Motor neuron (in vitro differentiated cells): ENCODE measurements around the gene FGF14. TPM values are rescaled to one million over a fixed set of nuclear protein-coding genes. Genes with fewer than 3 reads are reported as not detected.

Experiments
- ATAC-seq, 8 experiments: fragments of 200-7000 bp; cut with Tn5 transposase; replicated peaks in 6 of 8; 2 replicates each; pipeline ENCODE4 v1.8.0; 2021; ENCODE audit warnings: mild to moderate bottlenecking in 8 of 8, moderate library complexity in 8 of 8
- H3K27ac ChIP-seq, 2 donors: fragments of 250-450 bp; sonication (Bioruptor Pico); 2 replicates each; pipeline ENCODE4 v1.9.0; 2021; ENCODE audit warnings: antibody characterized with exemption in 2 of 2, mild to moderate bottlenecking in 2 of 2, moderate library complexity in 1 of 2
- H3K4me1 ChIP-seq, 2 donors: fragments of 250-450 bp; sonication (Bioruptor Pico); replicated peaks in 1 of 2; 2 replicates each; pipeline ENCODE4 v1.6.1; 2021; ENCODE audit warnings: antibody characterized with exemption in 2 of 2, mild to moderate bottlenecking in 2 of 2, moderate library complexity in 1 of 2
- H3K4me3 ChIP-seq, 5 donors: fragments of 250-450 bp; sonication (Bioruptor Pico); 2 replicates each; pipeline ENCODE4 v1.9.0; 2021; ENCODE audit warnings: antibody characterized with exemption in 5 of 5, mild to moderate bottlenecking in 5 of 5, moderate library complexity in 4 of 5
- WGBS, 10 experiments: fragments of 450-650 bp; shearing (Covaris generic); methylation state at CpG; one replicate each; pipeline ENCODE4 v1.0.0; 2022; 5-methylcytosine and 5-hydroxymethylcytosine counted together
- in situ Hi-C, 9 experiments: fragments of 400-800 bp; cut with MboI; loops; one replicate each; pipeline ENCODE4 v1.15.0; 2021; ENCODE audit warnings: low sequenced_read_pairs in 9 of 9, low pct_unique_long_range_greater_than_20kb in 2 of 9; ENCODE audit not compliant: unreplicated experiment in 9 of 9
- total RNA-seq, 8 experiments: library from RNA; unstranded; fragments of 300-600 nt; gene quantifications; 2 replicates each; pipeline versions ENCODE4 v1.2.3 to v1.2.4, GENCODE V29; 2022

FGF14 gene
- total RNA-seq, 8 experiments from 2014 or later: 0.66 to 20.0 (median 8.7) TPM

- ATAC-seq: no peak
- peaks cover 0 to 6% of the 10 kb centered on the region in 2 donors for H3K4me1 ChIP-seq
- no peak overlapping the region for H3K4me3 ChIP-seq
- in situ Hi-C loops: no loop called here
- WGBS, 10 experiments: 75 to 100% (median 100%) methylated on average over 1 to 2 of the region's 2 CpGs; no CpG with 5 or more reads in 3 of the 10 experiments
- H3K27ac ChIP-seq: no peak overlapping the region
Observed at GRCh38 chr13:102192858-102193257, 209.0 kb downstream of the FGF14 start.

- Histone ChIP-seq H3K4me1 (peaks cover 6% of the 10 kb centered on the region in 2 donors), H3K27ac (no peak overlapping the region), H3K4me3 (no peak overlapping the region)
- in situ Hi-C loops: no loop called here
- ATAC-seq: peak in 7 of 8 experiments; percentile 27 to 98 (median 58)
- 0 to 38% (median 0%) methylated on average over 1 of the region's 1 CpG; no CpG with 5 or more reads in 2 of the 10 experiments for WGBS, 10 experiments
Observed at GRCh38 chr13:102191951-102192502, 209.8 kb downstream of the FGF14 start.

- Histone ChIP-seq H3K4me1 (peaks cover 6% of the 10 kb centered on the region in 2 donors), H3K4me3 (no peak overlapping the region), H3K27ac (no peak overlapping the region)
- ATAC-seq: no peak
- in situ Hi-C loops: no loop called here
- WGBS, 10 experiments: 66 to 100% (median 95%) methylated on average over 2 of the region's 2 CpGs; no CpG with 5 or more reads in 3 of the 10 experiments
Observed at GRCh38 chr13:102190930-102191329, 210.9 kb downstream of the FGF14 start.

- no peak for ATAC-seq
- H3K27ac ChIP-seq: no peak overlapping the region
- H3K4me3 ChIP-seq: no peak overlapping the region
- in situ Hi-C loops: no loop called here
- WGBS, 10 experiments: 64 to 100% (median 92%) methylated on average over 1 to 3 of the region's 4 CpGs; no CpG with 5 or more reads in 3 of the 10 experiments
- H3K4me1 ChIP-seq: peaks cover 14 to 18% of the 10 kb centered on the region in 2 donors
Observed at GRCh38 chr13:102187313-102187712, 214.5 kb downstream of the FGF14 start.

GRCh38 chr13:102185375-102185984, 216.4 kb downstream of the FGF14 start:
- Histone ChIP-seq H3K4me3 (no peak overlapping the region), H3K27ac (no peak overlapping the region), H3K4me1 (peaks cover 8 to 18% of the 10 kb centered on the region in 2 donors)
- ATAC-seq: peak in 1 of 8 experiments; percentile 30
- 19 to 95% (median 84%) methylated on average over 2 to 5 of the region's 5 CpGs; no CpG with 5 or more reads in 1 of the 10 experiments for WGBS, 10 experiments
- in situ Hi-C loops: no loop called here

- Histone ChIP-seq H3K4me3 (no peak overlapping the region), H3K4me1 (peaks cover 8 to 18% of the 10 kb centered on the region in 2 donors), H3K27ac (no peak overlapping the region)
- in situ Hi-C loops: no loop called here
- WGBS, 10 experiments: 0 to 93% (median 58%) methylated on average over 1 to 4 of the region's 4 CpGs; no CpG with 5 or more reads in 1 of the 10 experiments
- peak in 2 of 8 experiments; percentile 21 to 27 for ATAC-seq
Observed at GRCh38 chr13:102183509-102184182, 218.2 kb downstream of the FGF14 start.

- in situ Hi-C loops: no loop called here
- Histone ChIP-seq H3K27ac (no peak overlapping the region), H3K4me3 (no peak overlapping the region), H3K4me1 (peaks cover 8 to 13% of the 10 kb centered on the region in 2 donors)
- 17 to 100% (median 93%) methylated on average over 1 to 5 of the region's 5 CpGs; no CpG with 5 or more reads in 2 of the 10 experiments for WGBS, 10 experiments
- ATAC-seq: no peak
Observed at GRCh38 chr13:102182170-102182569, 219.7 kb downstream of the FGF14 start.

- H3K4me1 ChIP-seq: no peaks in the 10 kb centered on the region
- in situ Hi-C loops: no loop called here
- ATAC-seq: no peak
- no peak overlapping the region for H3K27ac ChIP-seq
- no peak overlapping the region for H3K4me3 ChIP-seq
Observed at GRCh38 chr13:102177431-102177830, 224.4 kb downstream of the FGF14 start.

GRCh38 chr13:102176846-102177245, 225.0 kb downstream of the FGF14 start:
- Histone ChIP-seq H3K4me3 (no peak overlapping the region), H3K4me1 (no peaks in the 10 kb centered on the region), H3K27ac (no peak overlapping the region)
- 13 to 83% (median 46%) methylated on average over 1 to 4 of the region's 4 CpGs; no CpG with 5 or more reads in 1 of the 10 experiments for WGBS, 10 experiments
- in situ Hi-C loops: no loop called here
- ATAC-seq: peak in 1 of 8 experiments; percentile 21

GRCh38 chr13:102172406-102172805, 229.4 kb downstream of the FGF14 start:
- WGBS, 10 experiments: 17 to 50% (median 38%) methylated on average over 1 of the region's 1 CpG; no CpG with 5 or more reads in 5 of the 10 experiments
- ATAC-seq: no peak
- Histone ChIP-seq H3K4me3 (no peak overlapping the region), H3K27ac (no peak overlapping the region), H3K4me1 (no peaks in the 10 kb centered on the region)
- in situ Hi-C loops: no loop called here

GRCh38 chr13:102170305-102170704, 231.5 kb downstream of the FGF14 start:
- Histone ChIP-seq H3K4me1 (no peaks in the 10 kb centered on the region), H3K4me3 (no peak overlapping the region), H3K27ac (no peak overlapping the region)
- ATAC-seq: no peak
- in situ Hi-C loops: no loop called here
- WGBS, 10 experiments: 15 to 80% (median 31%) methylated on average over 1 to 6 of the region's 6 CpGs; no CpG with 5 or more reads in 1 of the 10 experiments

GRCh38 chr13:102169471-102170015, 232.3 kb downstream of the FGF14 start:
- 31 to 92% (median 71%) methylated on average over 2 of the region's 2 CpGs; no CpG with 5 or more reads in 1 of the 10 experiments for WGBS, 10 experiments
- H3K4me3 ChIP-seq: no peak overlapping the region
- H3K4me1 ChIP-seq: no peaks in the 10 kb centered on the region
- peak in 3 of 8 experiments; percentile 49 to 64 (median 64) for ATAC-seq
- no peak overlapping the region for H3K27ac ChIP-seq
- in situ Hi-C loops: no loop called here

- in situ Hi-C loops: no loop called here
- ATAC-seq: no peak
- no peak overlapping the region for H3K4me3 ChIP-seq
- H3K27ac ChIP-seq: no peak overlapping the region
- no peaks in the 10 kb centered on the region for H3K4me1 ChIP-seq
- 0 to 100% (median 65%) methylated on average over 1 to 5 of the region's 5 CpGs; no CpG with 5 or more reads in 2 of the 10 experiments for WGBS, 10 experiments
Observed at GRCh38 chr13:102152790-102153189, 249.1 kb downstream of the FGF14 start.
